SHP77 treated with DMSO at 0.1 percent for 48 hours (cell line): ENCODE data around the gene FABP1.

Experiments
- DNase-seq: peaks from one replicate; lab custom pipeline; 2025; lab: John Stamatoyannopoulos, UW

The FABP1 gene

GRCh38 chr2:88078643-88079172 is 49.2 kb downstream of the FABP1 start:
- no peak for DNase-seq

DNA sequence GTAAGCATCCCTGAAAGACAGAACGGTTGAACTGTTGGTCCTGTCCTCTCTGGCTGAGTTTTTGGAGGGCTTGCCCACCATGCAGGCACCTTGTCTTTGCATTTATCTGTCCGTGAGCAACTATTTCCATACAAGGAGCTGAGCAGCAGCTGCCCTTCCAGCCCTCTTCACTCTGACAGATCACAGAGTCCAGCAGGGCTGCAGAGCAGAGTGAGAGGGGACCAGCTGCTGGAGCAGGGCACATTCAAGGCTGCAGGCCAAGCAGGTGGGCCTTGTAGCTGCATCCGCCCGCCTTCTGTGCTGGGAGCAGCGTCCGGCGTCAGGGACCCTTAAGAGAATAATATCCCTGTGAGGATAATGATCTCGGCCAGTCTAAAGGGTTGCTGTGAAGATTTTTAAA is 50.8 kb downstream of the FABP1 start:
- DNase-seq = peak; percentile 68

DNA sequence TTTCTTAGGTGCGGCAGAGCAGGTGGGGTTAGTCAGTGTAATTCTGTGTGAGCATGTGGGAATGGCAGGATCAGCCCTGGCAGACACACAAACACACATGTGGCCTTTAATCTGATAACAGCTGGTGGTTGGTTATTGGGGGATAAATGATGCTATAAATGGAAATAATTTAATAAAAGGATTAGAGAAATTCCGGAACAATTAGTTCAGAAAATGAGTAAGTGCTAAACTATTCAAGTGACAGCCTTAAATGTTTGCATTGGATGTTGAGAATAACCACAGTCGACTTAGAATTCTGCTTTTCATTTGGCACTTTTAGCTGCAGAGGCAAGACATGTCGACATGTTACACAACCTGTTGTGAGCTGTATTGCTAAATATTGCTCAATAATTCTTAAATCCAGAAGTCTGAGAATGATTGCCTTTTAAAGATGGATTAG is 53.0 kb downstream of the FABP1 start:
- DNase-seq = no peak

DNA sequence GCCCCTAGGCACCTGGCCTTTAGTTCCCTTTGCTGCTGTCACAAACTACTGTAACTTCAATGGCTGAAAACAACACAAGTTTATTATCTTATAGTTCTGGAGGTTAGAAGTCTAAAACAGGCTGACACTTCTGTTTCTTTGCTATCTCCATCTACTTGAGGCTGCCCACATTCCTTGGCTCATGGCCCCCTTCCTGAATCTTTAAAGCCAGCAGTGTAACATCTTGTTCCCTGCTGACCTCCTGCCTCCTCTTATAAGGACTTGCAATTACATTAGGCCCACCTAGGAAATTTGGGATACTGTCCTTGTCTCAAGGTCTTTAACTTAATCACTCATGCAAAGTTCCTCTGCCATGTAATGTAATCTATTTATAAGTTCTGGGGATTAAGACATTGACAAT is 53.7 kb downstream of the FABP1 start:
- DNase-seq = no peak
